Common myeloid progenitor, CD34-positive (primary cell): ENCODE measurements around the gene PLEKHA7.
"Not testable (repeated sequence)": the region's sequence is repeated elsewhere in the genome, so short reads cannot be mapped to it uniquely, and the experiment has no call there.

Experiments
- CTCF ChIA-PET: fragments of 350-600 bp; sonication (Branson Sonifier 250); formaldehyde crosslinking; loops from one replicate; lab custom pipeline; 2021; ENCODE audit warnings: antibody characterized with exemption; lab: Charles Lee
- POLR2A ChIA-PET: fragments of 350-600 bp; sonication (Branson Sonifier 250); formaldehyde crosslinking; loops from one replicate; lab custom pipeline; 2021; ENCODE audit warnings: antibody characterized with exemption; lab: Charles Lee
- DNase-seq, 3 donors: peaks; one replicate each; pipeline versions ENCODE4 v3.0.0 to v3.0.0-alpha.2; 2013
- H3K27ac ChIP-seq, 2 experiments: 1 replicate in 1 of 2; 2 replicates in 1 of 2; pipeline ENCODE4 v1.7.0; 2013; ENCODE audit warnings: inconsistent platforms in 2 of 2, low read length in 2 of 2, mild to moderate bottlenecking in 2 of 2, low read depth in 1 of 2, moderate library complexity in 1 of 2; ENCODE audit not compliant: severe bottlenecking in 2 of 2, insufficient read depth in 1 of 2, poor library complexity in 1 of 2
- H3K27me3 ChIP-seq, 5 experiments: replicated peaks in 2 of 5; 1 replicate in 3 of 5; 2 replicates in 2 of 5; pipeline versions ENCODE4 v1.6.1 to v1.7.0; 2013; ENCODE audit warnings: low read length in 4 of 5, mild to moderate bottlenecking in 2 of 5, moderate library complexity in 2 of 5, inconsistent platforms in 1 of 5; ENCODE audit not compliant: insufficient read depth in 5 of 5, control insufficient read depth in 4 of 5
- H3K36me3 ChIP-seq, 4 experiments: 1 replicate in 2 of 4; 2 replicates in 2 of 4; pipeline versions ENCODE4 v1.6.1 to v1.7.0; 2013; ENCODE audit warnings: low read length in 3 of 4, control low read depth in 1 of 4, mild to moderate bottlenecking in 1 of 4; ENCODE audit not compliant: control insufficient read depth in 4 of 4, insufficient read depth in 4 of 4
- H3K4me1 ChIP-seq, 4 experiments: 1 replicate in 3 of 4; 2 replicates in 1 of 4; pipeline versions ENCODE4 v1.6.1 to v1.7.1; 2013; ENCODE audit warnings: low read length in 3 of 4, mild to moderate bottlenecking in 3 of 4, control low read depth in 1 of 4, inconsistent platforms in 1 of 4, moderate library complexity in 1 of 4; ENCODE audit not compliant: control insufficient read depth in 4 of 4, insufficient read depth in 4 of 4; ENCODE audit errors: control extremely low read depth in 1 of 4
- H3K4me3 ChIP-seq, 7 experiments: 1 replicate in 4 of 7; 2 replicates in 3 of 7; pipeline versions ENCODE4 v1.5.1 to v1.7.0; 2013; ENCODE audit warnings: mild to moderate bottlenecking in 7 of 7, low read length in 6 of 7, moderate library complexity in 6 of 7, inconsistent platforms in 2 of 7, low read depth in 2 of 7, control low read depth in 1 of 7; ENCODE audit not compliant: insufficient read depth in 4 of 7, control insufficient read depth in 1 of 7; ENCODE audit errors: extremely low read depth in 1 of 7
- H3K9me3 ChIP-seq, 5 experiments: 1 replicate in 4 of 5; 2 replicates in 1 of 5; pipeline versions ENCODE4 v1.6.1 to v1.7.1; 2013; ENCODE audit warnings: low read length in 4 of 5, mild to moderate bottlenecking in 2 of 5, inconsistent platforms in 1 of 5, low read depth in 1 of 5, moderate library complexity in 1 of 5; ENCODE audit not compliant: control insufficient read depth in 4 of 5, insufficient read depth in 2 of 5; ENCODE audit errors: control extremely low read depth in 1 of 5
- WGBS: methylation state at CpG from one replicate; pipeline ENCODE4 v1.1.5; 2013; ENCODE audit not compliant: insufficient coverage; 5-methylcytosine and 5-hydroxymethylcytosine counted together

The PLEKHA7 gene

GRCh38 chr11:17000987-17001386, 13.2 kb downstream of the PLEKHA7 start:
- H3K9me3 ChIP-seq, result no peaks in the 10 kb centered on the region
- ChIA-PET POLR2A (no interaction called here), CTCF (interaction anchor here (1.6 to 2.5 kb wide), 3 partner anchors 11 to 62 kb away, joined by 3 to 11 read pairs (median 4); partner anchors contain the start of gene PLEKHA7)
- H3K4me1 ChIP-seq, result no peaks in the 10 kb centered on the region
- H3K27ac ChIP-seq, result no peak overlapping the region
- H3K27me3 ChIP-seq, result peaks cover 0 to 2% (median 0%) of the 10 kb centered on the region in 5 experiments
- WGBS, result 100% methylated on average over 2 of the region's 2 CpGs
- H3K36me3 ChIP-seq, result no peaks in the 10 kb centered on the region
- no peak for DNase-seq
- no peak overlapping the region for H3K4me3 ChIP-seq

GRCh38 chr11:17000253-17000652, 14.0 kb downstream of the PLEKHA7 start:
- DNase-seq, H3K36me3 ChIP-seq, H3K27ac ChIP-seq, H3K4me3 ChIP-seq, H3K4me1 ChIP-seq, POLR2A ChIA-PET, H3K27me3 ChIP-seq, H3K9me3 ChIP-seq: not testable (repeated sequence)
- CTCF ChIA-PET, result interaction anchor here (1.8 to 2.5 kb wide), 2 partner anchors 12 to 15 kb away, joined by 4 to 11 read pairs; partner anchors contain the start of gene PLEKHA7
- WGBS, result 83% methylated on average over 1 of the region's 1 CpG

DNA sequence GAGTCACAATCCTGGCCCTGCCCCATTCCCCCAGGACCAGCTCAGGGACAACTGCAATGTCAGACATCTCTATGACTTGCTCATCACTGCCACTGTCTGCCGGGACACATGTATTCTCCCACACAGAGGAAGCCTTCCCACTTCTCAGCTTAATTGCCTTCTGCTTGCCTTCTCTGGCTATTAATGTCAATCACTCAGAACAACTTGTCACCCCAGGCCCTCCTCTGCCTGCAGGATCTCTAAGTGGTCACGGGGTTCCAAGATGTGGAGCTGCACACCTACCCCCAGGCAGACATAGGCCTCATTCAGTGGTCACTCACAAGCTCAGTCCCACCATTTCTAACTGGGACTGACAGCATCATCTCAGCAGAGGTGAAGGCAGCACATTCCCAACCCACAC, 15.1 kb downstream of the PLEKHA7 start:
- no peak for DNase-seq
- ChIA-PET POLR2A (no interaction called here), CTCF (interaction anchor here (0.7 to 2.5 kb wide), 3 partner anchors 9 to 16 kb away, joined by 3 to 11 read pairs (median 4); partner anchors contain the start of gene PLEKHA7)
- Histone ChIP-seq H3K36me3 (no peaks in the 10 kb centered on the region), H3K4me3 (no peak overlapping the region), H3K27me3 (peaks cover 0 to 2% (median 0%) of the 10 kb centered on the region in 5 experiments), H3K9me3 (no peaks in the 10 kb centered on the region), H3K27ac (no peak overlapping the region), H3K4me1 (no peaks in the 10 kb centered on the region)
- WGBS, result 97% methylated on average over 2 of the region's 2 CpGs

DNA sequence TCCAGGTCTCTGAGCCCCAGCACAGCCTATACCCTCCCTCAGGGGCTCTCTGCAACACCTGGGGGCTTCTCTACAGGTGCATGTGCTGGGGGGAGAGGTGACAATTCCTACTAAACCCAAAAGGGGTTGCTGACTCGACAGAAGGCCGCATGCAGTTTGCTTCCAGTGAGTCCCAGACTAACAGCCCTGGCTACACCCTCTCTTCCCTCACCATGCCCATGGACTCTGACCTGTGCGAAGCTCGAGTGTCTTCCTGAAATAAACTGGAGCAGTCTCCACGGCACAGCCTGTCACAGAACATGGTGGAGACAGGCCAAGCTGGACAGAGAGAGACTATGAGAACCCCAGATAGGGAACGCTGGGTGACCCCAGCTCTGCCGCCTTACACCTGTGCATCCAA, 16.6 kb downstream of the PLEKHA7 start:
- no peak for DNase-seq
- Histone ChIP-seq H3K9me3 (no peaks in the 10 kb centered on the region), H3K27ac (no peak overlapping the region), H3K4me1 (no peaks in the 10 kb centered on the region), H3K4me3 (no peak overlapping the region), H3K36me3 (no peaks in the 10 kb centered on the region), H3K27me3 (peaks cover 0 to 2% (median 0%) of the 10 kb centered on the region in 5 experiments)
- WGBS, result 87% methylated on average over 5 of the region's 7 CpGs
- POLR2A ChIA-PET, result no interaction called here
- CTCF ChIA-PET, result interaction anchor here (1.1 kb wide), 1 partner anchor 531 kb away, joined by 3 read pairs; no protein-coding TSS in a partner anchor

- ChIA-PET POLR2A (no interaction called here), CTCF (no interaction called here)
- H3K27ac ChIP-seq, result no peak overlapping the region
- no peaks in the 10 kb centered on the region for H3K27me3 ChIP-seq
- no peak overlapping the region for H3K4me3 ChIP-seq
- H3K36me3 ChIP-seq, result no peaks in the 10 kb centered on the region
- no peaks in the 10 kb centered on the region for H3K9me3 ChIP-seq
- 83% methylated on average over 1 of the region's 1 CpG for WGBS
- H3K4me1 ChIP-seq, result no peaks in the 10 kb centered on the region
- DNase-seq, result no peak
These were observed 20.7 kb downstream of the PLEKHA7 start for GRCh38 chr11:16993495-16993894.

DNA sequence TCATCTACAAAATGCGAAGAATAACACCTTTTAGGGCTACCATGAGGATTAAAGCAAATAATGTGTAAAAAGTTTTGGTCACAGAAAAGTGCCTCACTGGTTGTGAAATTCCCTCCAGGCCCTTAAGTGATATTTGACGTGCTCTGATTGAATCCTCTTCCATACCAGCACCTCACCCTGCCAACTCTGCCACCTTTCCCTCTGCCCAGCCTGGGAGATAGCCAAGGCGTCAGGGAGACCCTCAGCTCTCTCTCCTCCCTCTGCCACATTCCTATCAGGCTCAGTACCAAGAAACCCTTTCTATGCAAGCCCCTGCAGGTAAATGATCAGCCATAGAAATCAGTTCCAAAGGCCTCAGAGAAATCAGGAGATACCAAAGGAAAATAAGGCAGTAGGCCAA, 21.4 kb downstream of the PLEKHA7 start:
- POLR2A ChIA-PET, result no interaction called here
- no peaks in the 10 kb centered on the region for H3K36me3 ChIP-seq

GRCh38 chr11:16989554-16989953, 24.7 kb downstream of the PLEKHA7 start:
- H3K4me1 ChIP-seq, result peaks cover 0 to 16% (median 9%) of the 10 kb centered on the region in 4 experiments
- H3K27me3 ChIP-seq, result no peaks in the 10 kb centered on the region
- H3K9me3 ChIP-seq, result no peaks in the 10 kb centered on the region
- WGBS, result no CpG with 5 or more reads among the region's 2 CpGs
- no peak for DNase-seq
- H3K27ac ChIP-seq, result no peak overlapping the region
- no peaks in the 10 kb centered on the region for H3K36me3 ChIP-seq
- H3K4me3 ChIP-seq, result no peak overlapping the region
- CTCF ChIA-PET, result interaction anchor here (1.1 to 1.4 kb wide), 3 partner anchors 8 to 17 kb away, joined by 3 to 4 read pairs (median 4); no protein-coding TSS in a partner anchor
- POLR2A ChIA-PET, result no interaction called here

More for the DNA sequence above, 21.4 kb downstream of the PLEKHA7 start:
- no peak overlapping the region for H3K27ac ChIP-seq
- no peaks in the 10 kb centered on the region for H3K27me3 ChIP-seq
- no peak overlapping the region for H3K4me3 ChIP-seq
- no peaks in the 10 kb centered on the region for H3K9me3 ChIP-seq
- CTCF ChIA-PET, result no interaction called here
- no peak for DNase-seq
- H3K4me1 ChIP-seq, result no peaks in the 10 kb centered on the region
- 100% methylated on average over 1 of the region's 3 CpGs for WGBS
